Parathyroid adenoma (tissue), 2 donors: Measurements from ENCODE around the gene MAP6.

Source experiments
- H2AFZ ChIP-seq: fragments of 300-600 bp; sonication (generic); one replicate; pipeline ENCODE4 v1.7.0; 2017; ENCODE audit warnings: antibody characterized with exemption, mild to moderate bottlenecking
- H3K27ac ChIP-seq: fragments of 300-600 bp; sonication (generic); one replicate; pipeline ENCODE4 v1.7.0; 2017
- H3K27me3 ChIP-seq: fragments of 300-600 bp; sonication (generic); one replicate; pipeline ENCODE4 v1.7.0; 2017; ENCODE audit warnings: low read length; ENCODE audit not compliant: control insufficient read depth, insufficient read depth
- H3K36me3 ChIP-seq: fragments of 300-600 bp; sonication (generic); one replicate; pipeline ENCODE4 v1.7.0; 2017; ENCODE audit warnings: low read length; ENCODE audit not compliant: control insufficient read depth, insufficient read depth
- H3K4me1 ChIP-seq: fragments of 300-600 bp; sonication (generic); one replicate; pipeline ENCODE4 v1.7.0; 2017; ENCODE audit warnings: control low read depth
- H3K4me2 ChIP-seq: fragments of 300-600 bp; sonication (generic); one replicate; pipeline ENCODE4 v1.7.0; 2017; ENCODE audit warnings: low read length
- H3K4me3 ChIP-seq: fragments of 300-600 bp; sonication (generic); one replicate; pipeline ENCODE4 v1.7.0; 2017; ENCODE audit warnings: low read depth, low read length
- H3K79me2 ChIP-seq: fragments of 300-600 bp; sonication (generic); one replicate; pipeline ENCODE4 v1.7.0; 2017; ENCODE audit warnings: control low read depth
- H3K9ac ChIP-seq: fragments of 300-600 bp; sonication (generic); one replicate; pipeline ENCODE4 v1.7.0; 2017; ENCODE audit warnings: mild to moderate bottlenecking
- H3K9me3 ChIP-seq: fragments of 300-600 bp; sonication (generic); one replicate; pipeline ENCODE4 v1.7.0; 2017; ENCODE audit warnings: low read length; ENCODE audit not compliant: control insufficient read depth
- TF ChIP-seq, protein P1 (sequence below): fragments of 300-600 bp; sonication (generic); IDR thresholded peaks from one replicate; pipeline ENCODE4 v1.7.0; 2017; ENCODE audit warnings: antibody characterized with exemption, mild to moderate bottlenecking
- donor health status: primary hyperparathyroidism.

Gene MAP6

DNA sequence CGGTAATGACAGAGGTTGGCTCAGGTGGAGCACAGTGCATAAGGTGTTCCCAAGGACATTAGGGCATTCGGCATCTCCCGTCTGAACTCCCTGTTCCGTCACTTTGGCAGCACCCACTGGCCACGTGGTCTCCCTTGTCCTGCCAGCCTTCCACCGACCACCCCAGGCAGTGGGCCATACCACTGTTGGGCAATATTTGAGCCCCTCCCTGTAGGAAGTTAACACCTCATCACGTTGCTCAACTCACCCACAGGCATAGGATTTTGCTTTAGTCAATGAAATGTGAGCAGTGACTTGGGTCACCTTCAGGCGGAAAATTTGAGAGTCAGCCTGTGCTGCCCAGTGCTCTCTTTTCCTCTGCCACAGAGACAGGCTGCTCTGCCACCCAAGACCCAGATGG is 62.7 kb downstream of the MAP6 start:
- no peak overlapping the region for H3K4me3 ChIP-seq
- TF ChIP-seq, protein P1, sequence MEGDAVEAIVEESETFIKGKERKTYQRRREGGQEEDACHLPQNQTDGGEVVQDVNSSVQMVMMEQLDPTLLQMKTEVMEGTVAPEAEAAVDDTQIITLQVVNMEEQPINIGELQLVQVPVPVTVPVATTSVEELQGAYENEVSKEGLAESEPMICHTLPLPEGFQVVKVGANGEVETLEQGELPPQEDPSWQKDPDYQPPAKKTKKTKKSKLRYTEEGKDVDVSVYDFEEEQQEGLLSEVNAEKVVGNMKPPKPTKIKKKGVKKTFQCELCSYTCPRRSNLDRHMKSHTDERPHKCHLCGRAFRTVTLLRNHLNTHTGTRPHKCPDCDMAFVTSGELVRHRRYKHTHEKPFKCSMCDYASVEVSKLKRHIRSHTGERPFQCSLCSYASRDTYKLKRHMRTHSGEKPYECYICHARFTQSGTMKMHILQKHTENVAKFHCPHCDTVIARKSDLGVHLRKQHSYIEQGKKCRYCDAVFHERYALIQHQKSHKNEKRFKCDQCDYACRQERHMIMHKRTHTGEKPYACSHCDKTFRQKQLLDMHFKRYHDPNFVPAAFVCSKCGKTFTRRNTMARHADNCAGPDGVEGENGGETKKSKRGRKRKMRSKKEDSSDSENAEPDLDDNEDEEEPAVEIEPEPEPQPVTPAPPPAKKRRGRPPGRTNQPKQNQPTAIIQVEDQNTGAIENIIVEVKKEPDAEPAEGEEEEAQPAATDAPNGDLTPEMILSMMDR: no peak
- no peaks in the 10 kb centered on the region for H3K27me3 ChIP-seq
- no peak overlapping the region for H3K27ac ChIP-seq
- H3K9me3 ChIP-seq: no peaks in the 10 kb centered on the region
- no peaks in the 10 kb centered on the region for H3K4me1 ChIP-seq
- no peak overlapping the region for H3K4me2 ChIP-seq
- no peaks in the 10 kb centered on the region for H3K36me3 ChIP-seq
- no peak overlapping the region for H2AFZ ChIP-seq
- H3K79me2 ChIP-seq: no peaks in the 10 kb centered on the region
- H3K9ac ChIP-seq: no peak overlapping the region

DNA sequence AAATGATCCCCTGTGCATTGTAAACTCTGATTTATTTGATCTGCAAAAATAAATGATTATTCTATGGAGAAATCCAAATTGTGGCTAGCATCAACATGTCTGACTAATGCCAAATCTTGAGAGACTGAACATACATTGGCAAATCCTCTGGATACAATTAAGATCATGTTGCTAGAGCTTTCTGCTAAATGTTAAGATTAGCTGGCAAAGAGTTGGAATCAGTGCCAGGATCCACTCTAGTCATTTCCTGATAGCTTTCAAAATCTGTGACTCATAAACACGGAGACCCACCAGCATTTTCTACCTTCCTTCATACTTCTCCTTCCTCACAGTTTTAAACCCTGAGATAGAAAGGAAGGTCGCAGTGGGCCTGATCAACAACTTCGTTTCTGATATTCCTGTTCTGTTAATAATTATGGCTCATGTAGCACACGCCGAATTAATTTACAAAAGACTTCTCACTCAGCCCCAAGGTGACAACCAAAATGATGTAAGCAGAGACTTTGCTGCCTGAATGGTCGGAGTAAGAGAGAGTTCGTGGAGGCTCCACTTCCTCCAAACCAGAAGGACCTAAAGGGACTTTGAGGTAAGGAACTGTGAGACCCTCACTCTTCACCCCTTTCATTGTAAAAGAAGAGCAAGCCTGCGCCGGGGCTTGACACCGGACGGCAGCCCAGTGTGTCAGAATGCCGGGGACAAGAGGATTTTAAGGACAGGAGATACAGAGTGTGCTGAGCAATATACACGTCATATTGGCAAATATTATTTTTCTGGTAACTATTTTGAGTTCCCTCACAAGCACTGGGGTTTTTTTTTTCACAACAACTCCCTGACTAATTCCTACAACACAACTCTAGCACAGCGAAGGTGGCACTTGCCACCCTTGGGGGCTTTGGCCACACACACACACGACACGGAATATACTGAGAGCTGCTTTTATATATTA is 64.8 kb downstream of the MAP6 start:
- Histone ChIP-seq H3K4me2 (no peak overlapping the region), H3K9ac (no peak overlapping the region), H3K27ac (no peak overlapping the region), H2AFZ (no peak overlapping the region), H3K27me3 (no peaks in the 10 kb centered on the region), H3K9me3 (no peaks in the 10 kb centered on the region), H3K4me1 (no peaks in the 10 kb centered on the region), H3K79me2 (no peaks in the 10 kb centered on the region), H3K36me3 (no peaks in the 10 kb centered on the region), H3K4me3 (no peak overlapping the region)
- TF ChIP-seq, protein P1: no peak

DNA sequence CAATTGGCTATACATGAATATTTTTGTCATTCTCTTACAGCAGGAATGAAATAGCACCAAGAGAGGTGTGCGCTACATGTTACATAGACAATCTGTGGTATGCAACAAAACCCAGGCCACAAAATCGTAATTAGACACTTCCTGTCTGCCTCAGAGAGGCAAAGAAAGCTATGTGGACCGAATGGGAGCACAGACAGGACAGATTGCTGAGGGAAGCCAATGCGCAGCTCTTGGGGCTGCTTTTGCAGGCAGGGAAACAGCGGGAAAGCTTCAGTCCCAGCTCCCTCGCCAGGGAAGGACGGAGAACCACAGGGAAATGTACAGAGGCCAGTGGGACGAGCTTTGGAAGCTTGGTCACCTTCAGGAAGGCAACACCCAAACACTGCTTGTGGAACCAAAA is 65.9 kb downstream of the MAP6 start:
- Histone ChIP-seq H3K9ac (no peak overlapping the region), H3K27me3 (no peaks in the 10 kb centered on the region), H3K36me3 (no peaks in the 10 kb centered on the region), H2AFZ (no peak overlapping the region), H3K27ac (no peak overlapping the region), H3K4me1 (no peaks in the 10 kb centered on the region), H3K9me3 (no peaks in the 10 kb centered on the region), H3K4me2 (no peak overlapping the region), H3K4me3 (no peak overlapping the region), H3K79me2 (no peaks in the 10 kb centered on the region)
- TF ChIP-seq, protein P1: no peak

DNA sequence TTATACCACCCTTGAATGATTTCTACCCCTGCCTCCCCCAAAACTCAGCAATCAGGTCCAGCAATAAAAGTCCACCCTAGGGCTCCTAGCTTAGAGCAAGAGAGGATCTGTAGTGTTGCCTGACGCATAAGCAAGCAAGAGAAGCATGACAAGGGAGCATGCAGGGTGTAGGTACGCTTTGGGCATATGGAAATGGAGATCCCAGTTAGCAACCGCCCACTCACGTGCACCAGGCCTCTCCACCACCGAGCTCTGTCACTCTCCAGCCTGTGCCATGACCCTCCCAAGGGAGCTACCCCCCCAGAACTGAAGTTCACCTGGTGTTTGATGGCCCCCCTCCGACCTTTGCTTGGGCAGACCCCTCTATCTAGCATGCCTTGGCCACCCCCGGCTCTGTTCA is 67.3 kb downstream of the MAP6 start:
- Histone ChIP-seq H3K9me3 (no peaks in the 10 kb centered on the region), H3K4me2 (no peak overlapping the region), H3K9ac (no peak overlapping the region), H2AFZ (no peak overlapping the region), H3K27me3 (no peaks in the 10 kb centered on the region), H3K36me3 (no peaks in the 10 kb centered on the region), H3K4me1 (no peaks in the 10 kb centered on the region), H3K79me2 (no peaks in the 10 kb centered on the region), H3K27ac (no peak overlapping the region), H3K4me3 (no peak overlapping the region)
- TF ChIP-seq, protein P1: no peak

DNA sequence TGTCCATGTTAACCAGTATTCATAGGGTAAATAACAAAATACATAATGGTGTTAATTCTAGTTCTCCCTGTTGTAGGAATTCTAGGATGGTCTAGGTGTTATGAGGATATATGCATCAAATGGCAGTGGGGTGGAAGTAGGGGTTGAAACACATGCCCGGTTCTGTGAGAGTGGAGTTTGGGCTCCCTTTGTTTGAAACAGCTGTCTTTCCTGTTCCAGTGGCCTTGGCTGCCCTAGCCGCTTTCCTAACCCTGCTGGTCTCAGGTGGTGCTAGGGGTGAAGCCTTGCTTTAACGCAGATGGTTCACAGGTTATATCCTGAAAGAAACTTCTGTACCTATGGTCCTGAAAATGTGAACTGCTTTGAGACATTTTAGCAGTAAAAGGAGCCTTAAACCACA is 68.5 kb downstream of the MAP6 start:
- no peaks in the 10 kb centered on the region for H3K4me1 ChIP-seq
- no peak overlapping the region for H3K4me3 ChIP-seq

More for the DNA sequence above, 68.5 kb downstream of the MAP6 start:
- Histone ChIP-seq H3K36me3 (no peaks in the 10 kb centered on the region), H3K9ac (no peak overlapping the region), H3K27ac (no peak overlapping the region), H3K79me2 (no peaks in the 10 kb centered on the region), H3K4me2 (no peak overlapping the region), H3K27me3 (no peaks in the 10 kb centered on the region), H2AFZ (no peak overlapping the region), H3K9me3 (no peaks in the 10 kb centered on the region)
- TF ChIP-seq, protein P1: no peak
